Suprapubic skin (tissue), 3 donors: ENCODE data around the gene GET4.

Source experiments
- POLR2A ChIP-seq, 2 donors: fragments of 450-650 bp; IDR thresholded peaks; one replicate each; pipeline ENCODE4 v1.6.1; 2017; ENCODE audit warnings: antibody characterized with exemption in 2 of 2, mild to moderate bottlenecking in 2 of 2, moderate library complexity in 2 of 2
- TF ChIP-seq, protein P1 (sequence below), 2 donors: fragments of 200-600 bp in 1 of 2; fragments of 450-650 bp in 1 of 2; sonication (generic) in 1 of 2; IDR thresholded peaks; one replicate each; pipeline ENCODE4 v1.5.1; 2016 to 2019; ENCODE audit warnings: antibody characterized with exemption in 2 of 2, mild to moderate bottlenecking in 1 of 2, moderate library complexity in 1 of 2

DNA sequence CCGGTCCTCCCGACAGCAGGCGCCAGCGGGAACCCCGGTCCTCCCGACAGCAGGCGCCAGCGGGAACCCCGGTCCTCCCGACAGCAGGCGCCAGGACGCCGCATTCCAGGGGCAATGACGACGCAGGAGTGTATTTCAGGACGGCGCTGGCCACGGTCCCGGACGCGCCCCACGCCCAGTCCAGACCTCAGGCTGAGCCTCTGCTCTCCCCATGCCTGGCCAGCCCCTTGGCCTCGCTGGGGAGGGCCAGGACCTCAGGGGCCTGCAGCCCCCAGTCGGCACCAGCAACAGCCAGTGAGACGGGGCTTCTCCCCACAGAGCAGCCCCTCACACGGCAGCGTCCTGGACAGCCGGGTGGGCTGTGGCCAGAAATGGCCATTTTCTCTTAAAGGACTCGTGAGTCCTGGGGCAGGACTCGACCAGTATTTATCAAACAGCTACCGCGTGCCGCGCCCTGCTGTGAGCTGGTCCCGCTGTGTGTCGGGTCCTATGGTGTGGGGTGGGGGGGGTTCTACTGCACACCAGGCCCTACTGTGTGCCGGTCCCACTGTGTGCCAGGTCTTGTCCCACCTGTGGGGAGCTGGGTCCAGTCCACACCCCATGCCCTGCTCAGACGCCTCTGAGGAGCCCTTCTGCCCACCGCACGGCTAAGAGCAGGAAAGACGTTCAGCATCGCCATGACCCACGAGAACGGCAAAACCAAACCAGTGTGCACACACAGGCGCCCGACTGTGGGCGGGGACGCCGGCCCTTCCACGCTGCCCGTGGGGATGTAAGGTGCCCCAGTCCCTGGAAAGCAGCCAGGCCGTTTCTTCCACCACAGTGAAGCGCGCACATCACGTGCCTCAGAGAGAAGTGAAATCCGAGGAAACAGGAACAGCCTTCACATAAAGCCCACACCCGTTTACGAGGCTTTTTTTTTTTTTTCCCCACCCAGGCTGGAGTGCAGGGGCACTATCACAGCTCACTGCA is 33.3 kb downstream of the GET4 start:
- TF ChIP-seq POLR2A (IDR thresholded peaks at IDR 0.05) = no peak
- TF ChIP-seq, protein P1, sequence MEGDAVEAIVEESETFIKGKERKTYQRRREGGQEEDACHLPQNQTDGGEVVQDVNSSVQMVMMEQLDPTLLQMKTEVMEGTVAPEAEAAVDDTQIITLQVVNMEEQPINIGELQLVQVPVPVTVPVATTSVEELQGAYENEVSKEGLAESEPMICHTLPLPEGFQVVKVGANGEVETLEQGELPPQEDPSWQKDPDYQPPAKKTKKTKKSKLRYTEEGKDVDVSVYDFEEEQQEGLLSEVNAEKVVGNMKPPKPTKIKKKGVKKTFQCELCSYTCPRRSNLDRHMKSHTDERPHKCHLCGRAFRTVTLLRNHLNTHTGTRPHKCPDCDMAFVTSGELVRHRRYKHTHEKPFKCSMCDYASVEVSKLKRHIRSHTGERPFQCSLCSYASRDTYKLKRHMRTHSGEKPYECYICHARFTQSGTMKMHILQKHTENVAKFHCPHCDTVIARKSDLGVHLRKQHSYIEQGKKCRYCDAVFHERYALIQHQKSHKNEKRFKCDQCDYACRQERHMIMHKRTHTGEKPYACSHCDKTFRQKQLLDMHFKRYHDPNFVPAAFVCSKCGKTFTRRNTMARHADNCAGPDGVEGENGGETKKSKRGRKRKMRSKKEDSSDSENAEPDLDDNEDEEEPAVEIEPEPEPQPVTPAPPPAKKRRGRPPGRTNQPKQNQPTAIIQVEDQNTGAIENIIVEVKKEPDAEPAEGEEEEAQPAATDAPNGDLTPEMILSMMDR (IDR thresholded peaks at IDR 0.05) = no peak
